WTC11 (cell line): ENCODE data around the gene CELSR3. TPM values are rescaled to one million over a fixed set of nuclear protein-coding genes. Genes with fewer than 3 reads are reported as not detected.

Experiments
- ATAC-seq: fragments of 200-7000 bp; cut with Tn5 transposase; 2 replicates; pipeline ENCODE4 v1.10.0; 2021; ENCODE audit warnings: mild to moderate bottlenecking, moderate library complexity
- CTCF ChIA-PET: fragments of 300-600 bp; sonication (Branson Sonifier 250); formaldehyde crosslinking; loops from one replicate; lab custom pipeline; 2021; ENCODE audit warnings: antibody characterized with exemption; lab: Charles Lee
- POLR2A ChIA-PET: fragments of 350-600 bp; sonication (Branson Sonifier 250); formaldehyde crosslinking; loops from one replicate; lab custom pipeline; 2021; ENCODE audit warnings: antibody characterized with exemption; lab: Charles Lee
- DNase-seq: peaks from one replicate; pipeline ENCODE4 v3.0.0; 2021; ENCODE audit warnings: low spot score
- H3K27ac Mint-ChIP-seq: 2 replicates; pipeline ENCODE4 v1.8.0; 2021; ENCODE audit warnings: mixed read lengths
- H3K27me3 Mint-ChIP-seq: 2 replicates; pipeline ENCODE4 v1.8.0; 2021; ENCODE audit warnings: low read depth, mild to moderate bottlenecking, moderate library complexity, mixed read lengths
- H3K36me3 Mint-ChIP-seq: 2 replicates; pipeline ENCODE4 v1.8.0; 2021; ENCODE audit warnings: mixed read lengths
- H3K4me1 Mint-ChIP-seq: 2 replicates; pipeline ENCODE4 v1.8.0; 2022; ENCODE audit warnings: mixed read lengths
- H3K4me3 Mint-ChIP-seq: 2 replicates; pipeline ENCODE4 v1.8.0; 2021; ENCODE audit warnings: mild to moderate bottlenecking, moderate library complexity, mixed read lengths
- H3K9me3 Mint-ChIP-seq: 2 replicates; pipeline ENCODE4 v1.8.0; 2021; ENCODE audit warnings: mixed read lengths
- AR ChIP-seq: fragments of 250-450 bp; sonication (Bioruptor Pico); IDR thresholded peaks from 2 replicates; pipeline ENCODE4 v1.9.0; 2021; ENCODE audit warnings: mild to moderate bottlenecking
- ATF1 ChIP-seq: sonication (generic); formaldehyde crosslinking; IDR thresholded peaks from 2 replicates; pipeline ENCODE4 v1.8.1; 2023; ENCODE audit warnings: mild to moderate bottlenecking, moderate library complexity, missing genetic modification reagents
- IRF2 ChIP-seq: sonication (generic); formaldehyde crosslinking; IDR thresholded peaks from 2 replicates; pipeline ENCODE4 v1.8.0; 2022; ENCODE audit warnings: low read depth, missing genetic modification reagents, borderline replicate concordance
- JAZF1 ChIP-seq: fragments of 250-450 bp; sonication (Bioruptor Pico); IDR thresholded peaks from 2 replicates; pipeline ENCODE4 v1.9.0; 2021; ENCODE audit warnings: moderate library complexity, mild to moderate bottlenecking, inconsistent platforms
- JUN ChIP-seq: sonication (generic); formaldehyde crosslinking; IDR thresholded peaks from 2 replicates; pipeline ENCODE4 v1.8.0; 2023; ENCODE audit warnings: mild to moderate bottlenecking, missing genetic modification reagents
- MXD4 ChIP-seq: fragments of 250-450 bp; sonication (Bioruptor Pico); IDR thresholded peaks from 2 replicates; pipeline ENCODE4 v1.8.0; 2021; ENCODE audit warnings: mild to moderate bottlenecking, moderate library complexity, borderline replicate concordance
- MYBL2 ChIP-seq: sonication (generic); formaldehyde crosslinking; IDR thresholded peaks from 2 replicates; pipeline ENCODE4 v1.8.1; 2023; ENCODE audit warnings: mild to moderate bottlenecking, moderate library complexity, missing genetic modification reagents
- NR2C2 ChIP-seq: sonication (generic); formaldehyde crosslinking; IDR thresholded peaks from 2 replicates; pipeline ENCODE4 v1.8.0; 2022; ENCODE audit warnings: mild to moderate bottlenecking, missing genetic modification reagents
- SMAD4 ChIP-seq: sonication (generic); formaldehyde crosslinking; IDR thresholded peaks from 2 replicates; pipeline ENCODE4 v1.8.0; 2022; ENCODE audit warnings: mild to moderate bottlenecking, missing genetic modification reagents
- TEAD1 ChIP-seq: sonication (generic); formaldehyde crosslinking; IDR thresholded peaks from 2 replicates; pipeline ENCODE4 v1.8.0; 2022; ENCODE audit warnings: mild to moderate bottlenecking, missing genetic modification reagents
- TEAD4 ChIP-seq: sonication (generic); formaldehyde crosslinking; IDR thresholded peaks from 2 replicates; pipeline ENCODE4 v1.8.0; 2022; ENCODE audit warnings: mild to moderate bottlenecking, missing genetic modification reagents
- ZNF121 ChIP-seq: sonication (generic); formaldehyde crosslinking; IDR thresholded peaks from 2 replicates; pipeline ENCODE4 v1.8.0; 2023; ENCODE audit warnings: missing genetic modification reagents
- ZNF219 ChIP-seq: sonication (generic); formaldehyde crosslinking; IDR thresholded peaks from 2 replicates; pipeline ENCODE4 v1.8.0; 2023; ENCODE audit warnings: missing genetic modification reagents, mild to moderate bottlenecking, borderline replicate concordance
- ZNF263 ChIP-seq: sonication (generic); formaldehyde crosslinking; IDR thresholded peaks from 2 replicates; pipeline ENCODE4 v1.8.1; 2022; ENCODE audit warnings: low read depth, mild to moderate bottlenecking, moderate library complexity, missing genetic modification reagents
- ZNF416 ChIP-seq: fragments of 250-450 bp; sonication (Bioruptor Pico); IDR thresholded peaks from 2 replicates; pipeline ENCODE4 v1.9.0; 2021; ENCODE audit warnings: mild to moderate bottlenecking, inconsistent platforms
- ZNF423 ChIP-seq: fragments of 250-450 bp; sonication (Bioruptor Pico); IDR thresholded peaks from 2 replicates; pipeline ENCODE4 v2.1.2; 2022; ENCODE audit warnings: mild to moderate bottlenecking, moderate library complexity
- ZNF512 ChIP-seq: sonication (generic); formaldehyde crosslinking; IDR thresholded peaks from 2 replicates; pipeline ENCODE4 v1.8.1; 2022; ENCODE audit warnings: missing genetic modification reagents, borderline replicate concordance
- ZNF671 ChIP-seq: fragments of 250-450 bp; sonication (Bioruptor Pico); IDR thresholded peaks from 2 replicates; pipeline ENCODE4 v1.8.0; 2021; ENCODE audit warnings: mild to moderate bottlenecking
- total RNA-seq: library from RNA; stranded (reverse); gene quantifications from 3 replicates; pipeline ENCODE4 v1.2.3, GENCODE V29; 2021
- TF ChIP-seq, protein P1 (sequence below): sonication (generic); formaldehyde crosslinking; conservative IDR thresholded peaks from 2 replicates; pipeline ENCODE4 v1.8.1; 2022; ENCODE audit warnings: mild to moderate bottlenecking, missing genetic modification reagents
- TF ChIP-seq, protein P2 (sequence below): fragments of 250-450 bp; sonication (Bioruptor Pico); conservative IDR thresholded peaks from 2 replicates; pipeline ENCODE4 v1.9.0; 2021; ENCODE audit warnings: mild to moderate bottlenecking
- TF ChIP-seq, protein P3 (sequence below): fragments of 200-600 bp; IDR thresholded peaks from 2 replicates; pipeline ENCODE4 v1.8.0; 2022; ENCODE audit warnings: antibody characterized with exemption
- TF ChIP-seq, protein P4 (sequence below): fragments of 250-450 bp; sonication (Bioruptor Pico); IDR thresholded peaks from 2 replicates; pipeline ENCODE4 v2.1.2; 2022; ENCODE audit warnings: mild to moderate bottlenecking, moderate library complexity

The CELSR3 gene
- total RNA-seq, 1 experiment from 2014 or later, result 27.9 TPM

DNA sequence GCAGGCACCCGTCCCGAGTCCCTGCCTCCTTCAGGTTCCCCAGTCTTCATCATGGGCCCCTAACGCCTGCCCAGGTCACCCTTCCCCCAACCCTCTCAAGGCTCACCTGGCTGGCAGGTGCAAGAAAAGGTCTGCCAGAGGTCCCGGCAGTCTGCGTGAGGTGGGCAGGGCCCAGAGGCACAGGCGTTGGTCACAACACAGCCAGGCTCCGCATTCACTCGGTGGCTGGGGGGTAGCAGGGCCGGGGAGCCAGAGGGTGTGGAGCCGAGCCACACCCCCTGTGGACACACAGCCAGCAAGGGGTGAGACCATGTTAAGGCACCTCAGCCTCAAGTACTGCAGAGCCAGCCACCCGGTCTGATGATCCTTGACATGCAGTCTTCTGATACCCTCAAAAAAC lies 10.9 kb downstream of the CELSR3 start:
- ChIA-PET POLR2A (no interaction called here), CTCF (interaction anchor here (0.7 to 1.4 kb wide), 3 partner anchors 12 to 216 kb away, joined by 3 read pairs; no protein-coding TSS in a partner anchor)
- Mint-ChIP-seq H3K27ac (no peak overlapping the region), H3K36me3 (peaks cover 22% of the 10 kb centered on the region), H3K9me3 (no peaks in the 10 kb centered on the region), H3K27me3 (peaks cover 4% of the 10 kb centered on the region; the same call in 1 of the 2 replicates), H3K4me1 (peaks cover 8% of the 10 kb centered on the region), H3K4me3 (no peak overlapping the region)
- TF ChIP-seq JAZF1 (CRISPR knock-in tag) (no peak), AR (CRISPR knock-in tag) (no peak), TEAD4 (CRISPR knock-in tag) (no peak), MXD4 (CRISPR knock-in tag) (no peak), SMAD4 (CRISPR knock-in tag) (no peak), TEAD1 (CRISPR knock-in tag) (no peak)
- TF ChIP-seq, protein P1, sequence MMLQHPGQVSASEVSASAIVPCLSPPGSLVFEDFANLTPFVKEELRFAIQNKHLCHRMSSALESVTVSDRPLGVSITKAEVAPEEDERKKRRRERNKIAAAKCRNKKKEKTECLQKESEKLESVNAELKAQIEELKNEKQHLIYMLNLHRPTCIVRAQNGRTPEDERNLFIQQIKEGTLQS (CRISPR knock-in tag), result no peak
- TF ChIP-seq, protein P2, sequence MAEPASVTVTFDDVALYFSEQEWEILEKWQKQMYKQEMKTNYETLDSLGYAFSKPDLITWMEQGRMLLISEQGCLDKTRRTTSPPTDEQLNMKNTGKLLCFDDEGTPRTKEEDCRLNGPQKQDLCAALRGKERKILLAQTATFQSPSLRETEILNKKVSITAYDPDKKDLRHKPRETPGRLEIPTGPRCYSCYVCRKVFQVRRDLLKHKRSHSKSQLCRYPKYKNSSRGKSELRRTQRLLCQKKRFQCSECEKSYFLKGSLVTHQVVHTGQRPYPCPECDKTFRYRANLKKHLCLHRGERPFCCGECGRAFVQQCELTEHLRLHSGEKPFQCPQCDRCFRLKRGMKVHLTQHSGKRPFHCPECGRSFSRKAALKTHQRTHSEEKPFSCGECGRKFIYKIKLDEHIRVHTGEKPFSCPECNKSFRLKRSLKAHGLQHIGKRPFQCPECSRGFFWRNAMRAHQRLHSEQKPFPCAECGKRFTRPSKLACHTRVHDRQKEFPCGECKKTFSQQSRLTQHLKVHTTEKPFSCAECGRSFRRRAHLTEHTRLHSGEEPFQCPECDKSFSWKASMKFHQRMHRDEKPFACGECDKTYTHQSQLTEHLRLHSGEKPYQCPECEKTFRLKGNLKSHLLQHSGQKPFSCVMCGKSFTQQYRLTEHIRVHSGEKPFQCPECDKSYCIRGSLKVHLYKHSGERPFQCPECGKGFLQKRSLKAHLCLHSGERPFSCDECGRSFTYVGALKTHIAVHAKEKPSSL (CRISPR knock-in tag), result no peak
- TF ChIP-seq, protein P3, sequence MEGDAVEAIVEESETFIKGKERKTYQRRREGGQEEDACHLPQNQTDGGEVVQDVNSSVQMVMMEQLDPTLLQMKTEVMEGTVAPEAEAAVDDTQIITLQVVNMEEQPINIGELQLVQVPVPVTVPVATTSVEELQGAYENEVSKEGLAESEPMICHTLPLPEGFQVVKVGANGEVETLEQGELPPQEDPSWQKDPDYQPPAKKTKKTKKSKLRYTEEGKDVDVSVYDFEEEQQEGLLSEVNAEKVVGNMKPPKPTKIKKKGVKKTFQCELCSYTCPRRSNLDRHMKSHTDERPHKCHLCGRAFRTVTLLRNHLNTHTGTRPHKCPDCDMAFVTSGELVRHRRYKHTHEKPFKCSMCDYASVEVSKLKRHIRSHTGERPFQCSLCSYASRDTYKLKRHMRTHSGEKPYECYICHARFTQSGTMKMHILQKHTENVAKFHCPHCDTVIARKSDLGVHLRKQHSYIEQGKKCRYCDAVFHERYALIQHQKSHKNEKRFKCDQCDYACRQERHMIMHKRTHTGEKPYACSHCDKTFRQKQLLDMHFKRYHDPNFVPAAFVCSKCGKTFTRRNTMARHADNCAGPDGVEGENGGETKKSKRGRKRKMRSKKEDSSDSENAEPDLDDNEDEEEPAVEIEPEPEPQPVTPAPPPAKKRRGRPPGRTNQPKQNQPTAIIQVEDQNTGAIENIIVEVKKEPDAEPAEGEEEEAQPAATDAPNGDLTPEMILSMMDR, result no peak
- ATAC-seq (no peak), DNase-seq (no peak)

GRCh38 chr3:48650723-48651122 lies 12.0 kb downstream of the CELSR3 start:
- peaks cover 25% of the 10 kb centered on the region for H3K36me3 Mint-ChIP-seq
- peaks cover 5% of the 10 kb centered on the region for H3K4me1 Mint-ChIP-seq
- POLR2A ChIA-PET, result no interaction called here
- DNase-seq (no peak), ATAC-seq (no peak)
- no peaks in the 10 kb centered on the region for H3K9me3 Mint-ChIP-seq
- H3K27me3 Mint-ChIP-seq, result peaks cover 4% of the 10 kb centered on the region; the same call in 1 of the 2 replicates
- CTCF ChIA-PET, result interaction anchor here (1.4 kb wide), 1 partner anchor 15 kb away, joined by 3 read pairs; no protein-coding TSS in a partner anchor
- H3K27ac Mint-ChIP-seq, result no peak overlapping the region
- H3K4me3 Mint-ChIP-seq, result no peak overlapping the region
- TF ChIP-seq, protein P1 (CRISPR knock-in tag), result no peak
- TF ChIP-seq JUN, result no peak
- no peak for TF ChIP-seq ZNF263 (CRISPR knock-in tag)
- no peak for TF ChIP-seq ZNF121
- TF ChIP-seq, protein P4, sequence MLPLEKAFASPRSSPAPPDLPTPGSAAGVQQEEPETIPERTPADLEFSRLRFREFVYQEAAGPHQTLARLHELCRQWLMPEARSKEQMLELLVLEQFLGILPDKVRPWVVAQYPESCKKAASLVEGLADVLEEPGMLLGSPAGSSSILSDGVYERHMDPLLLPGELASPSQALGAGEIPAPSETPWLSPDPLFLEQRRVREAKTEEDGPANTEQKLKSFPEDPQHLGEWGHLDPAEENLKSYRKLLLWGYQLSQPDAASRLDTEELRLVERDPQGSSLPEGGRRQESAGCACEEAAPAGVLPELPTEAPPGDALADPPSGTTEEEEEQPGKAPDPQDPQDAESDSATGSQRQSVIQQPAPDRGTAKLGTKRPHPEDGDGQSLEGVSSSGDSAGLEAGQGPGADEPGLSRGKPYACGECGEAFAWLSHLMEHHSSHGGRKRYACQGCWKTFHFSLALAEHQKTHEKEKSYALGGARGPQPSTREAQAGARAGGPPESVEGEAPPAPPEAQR, result no peak
- TF ChIP-seq ZNF416, result no peak
- no peak for TF ChIP-seq MYBL2 (CRISPR knock-in tag)
- no peak for TF ChIP-seq IRF2 (CRISPR knock-in tag)
- TF ChIP-seq ATF1, result no peak
- no peak for TF ChIP-seq ZNF219
- TF ChIP-seq JAZF1 (CRISPR knock-in tag), result no peak
- TF ChIP-seq ZNF512, result no peak
- no peak for TF ChIP-seq ZNF671 (CRISPR knock-in tag)
- TF ChIP-seq SMAD4 (CRISPR knock-in tag), result no peak
- TF ChIP-seq ZNF423 (CRISPR knock-in tag), result no peak
- no peak for TF ChIP-seq NR2C2
